ENCODE measurements around the gene CNOT3. TPM values are rescaled to one million over a fixed set of nuclear protein-coding genes. Genes with fewer than 3 reads are reported as not detected.

The CNOT3 gene
- total RNA-seq, 1 donor from 2014 or later: 6.3 TPM

DNA sequence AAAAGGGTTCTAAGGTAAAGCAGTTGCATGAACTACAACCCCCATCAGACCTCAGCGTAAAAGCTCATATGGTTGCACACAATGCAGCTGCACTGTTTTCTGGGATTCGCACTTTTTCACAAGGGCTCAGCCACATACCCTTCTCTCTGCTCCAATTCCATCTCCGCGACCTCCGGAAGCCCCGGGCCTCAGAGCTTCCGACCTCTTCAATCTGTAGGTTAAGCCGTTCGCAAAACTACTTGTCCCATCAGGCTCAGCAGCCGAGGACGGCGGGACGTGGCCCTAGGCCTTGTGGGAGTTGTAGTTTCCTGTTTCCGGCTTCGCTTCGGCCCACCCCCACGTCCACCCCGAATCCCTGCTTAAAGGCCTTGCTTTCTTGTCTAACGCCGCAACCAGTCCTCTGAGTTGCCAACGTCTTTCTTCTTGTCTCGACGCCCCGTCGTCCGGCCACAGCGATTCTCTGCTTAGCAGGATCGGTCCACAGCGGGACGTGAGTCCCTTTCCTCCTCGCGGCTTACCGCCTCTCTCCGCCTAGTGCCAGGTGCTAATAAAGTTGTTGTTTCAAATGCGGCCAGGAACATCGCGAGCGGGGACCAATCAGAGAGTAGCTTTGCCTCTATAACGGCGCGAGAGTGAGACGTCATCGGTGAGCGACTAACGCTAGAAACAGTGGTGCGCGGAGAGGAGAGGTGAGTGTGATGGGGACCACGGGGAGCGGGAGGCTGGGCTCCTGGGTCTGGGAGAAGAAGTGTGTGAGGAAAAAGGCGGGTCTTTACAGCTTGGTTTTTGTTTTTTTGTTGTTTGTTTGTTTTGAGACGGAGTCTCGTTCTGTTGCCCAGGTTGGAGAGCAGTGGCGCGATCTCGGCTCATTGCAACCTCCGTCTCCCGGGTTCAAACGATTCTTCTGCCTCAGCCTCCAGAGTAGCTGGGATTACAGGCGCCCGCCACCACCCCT is 22.2 kb upstream of the CNOT3 start, which contains the start of the genes PRPF31 and TFPT:
TSS of gene PRPF31 (plus strand) at position 646 of the 955 bp plus-strand sequence. CDS start 2,525 bp downstream, outside the sequence.
TSS of gene TFPT (minus strand) at position 549 of the 955 bp plus-strand sequence. CDS start at position 161, 388 bp downstream.
- Histone ChIP-seq H3K27me3 (ENCODE audit: control insufficient read depth in 3 of 3, insufficient read depth in 3 of 3, low read length in 3 of 3) (no peaks in the 10 kb centered on the region), H3K9ac (ENCODE audit: low read depth in 1 of 3, low read length in 3 of 3) (peak within 1 kb of the TSS; percentile 86 to 99 (median 96)), H3K4me3 (ENCODE audit: low read length in 3 of 3) (peak within 1 kb of the TSS; percentile 93 to 100 (median 98)), H3K27ac (ENCODE audit: low read depth, low read length) (peak within 1 kb of the TSS; percentile 87), H3K9me3 (ENCODE audit: control insufficient read depth in 3 of 3, low read length in 3 of 3) (no peaks in the 10 kb centered on the region), H3K4me1 (ENCODE audit: control insufficient read depth in 3 of 3, insufficient read depth in 3 of 3, low read length in 3 of 3) (peaks cover 14 to 27% (median 21%) of the 10 kb centered on the region in 3 donors), H3K36me3 (ENCODE audit: control insufficient read depth in 3 of 3, insufficient read depth in 3 of 3, low read length in 3 of 3) (peaks cover 19 to 32% (median 27%) of the 10 kb centered on the region in 3 donors)

DNA sequence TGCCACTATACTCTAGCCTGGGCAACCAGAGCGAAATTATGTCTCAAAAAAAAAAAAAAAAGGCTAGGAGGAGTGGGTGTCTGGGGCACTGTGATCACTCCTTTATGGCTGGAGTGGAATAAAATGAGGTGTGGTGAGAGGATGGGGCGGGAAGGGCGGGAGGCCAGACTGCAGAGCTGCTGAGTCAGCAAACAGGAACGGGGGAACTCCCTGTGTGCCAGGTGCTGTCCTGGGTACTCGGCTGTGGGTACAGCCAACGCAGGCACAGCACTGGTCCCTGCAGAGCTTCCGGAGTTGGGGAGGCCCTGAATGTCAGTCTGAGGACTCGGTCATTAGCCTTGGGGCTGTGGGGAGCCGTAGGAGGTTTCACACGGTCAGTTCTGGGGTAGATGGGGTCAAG is 16.3 kb upstream of the CNOT3 start:
- H3K9ac ChIP-seq (ENCODE audit: low read depth in 1 of 3, low read length in 3 of 3): no peak overlapping the region
- no peak overlapping the region for H3K27ac ChIP-seq (ENCODE audit: low read depth, low read length)
- peaks cover 5 to 10% (median 7%) of the 10 kb centered on the region in 3 donors for H3K4me1 ChIP-seq (ENCODE audit: control insufficient read depth in 3 of 3, insufficient read depth in 3 of 3, low read length in 3 of 3)
- peaks cover 64 to 67% (median 65%) of the 10 kb centered on the region in 3 donors for H3K36me3 ChIP-seq (ENCODE audit: control insufficient read depth in 3 of 3, insufficient read depth in 3 of 3, low read length in 3 of 3)
- no peaks in the 10 kb centered on the region for H3K9me3 ChIP-seq (ENCODE audit: control insufficient read depth in 3 of 3, low read length in 3 of 3)
- no peaks in the 10 kb centered on the region for H3K27me3 ChIP-seq (ENCODE audit: control insufficient read depth in 3 of 3, insufficient read depth in 3 of 3, low read length in 3 of 3)
- no peak overlapping the region for H3K4me3 ChIP-seq (ENCODE audit: low read length in 3 of 3)

DNA sequence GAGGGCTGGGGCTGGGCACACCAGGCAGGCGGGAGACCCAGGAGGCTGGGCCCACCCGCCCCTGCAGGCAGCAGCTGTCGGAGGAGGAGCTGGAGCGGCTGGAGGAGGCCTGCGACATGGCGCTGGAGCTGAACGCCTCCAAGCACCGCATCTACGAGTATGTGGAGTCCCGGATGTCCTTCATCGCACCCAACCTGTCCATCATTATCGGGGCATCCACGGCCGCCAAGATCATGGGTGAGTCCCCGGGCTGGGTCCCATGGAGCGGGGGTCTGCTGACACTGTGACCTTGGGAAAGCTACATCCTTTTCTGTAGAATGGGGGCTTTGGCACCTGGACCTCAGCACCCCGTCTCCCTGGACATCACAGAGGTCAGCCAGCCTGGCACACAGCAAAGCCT is 13.9 kb upstream of the CNOT3 start:
- Histone ChIP-seq H3K27me3 (ENCODE audit: control insufficient read depth in 3 of 3, insufficient read depth in 3 of 3, low read length in 3 of 3) (no peaks in the 10 kb centered on the region), H3K9ac (ENCODE audit: low read depth in 1 of 3, low read length in 3 of 3) (no peak overlapping the region), H3K4me1 (ENCODE audit: control insufficient read depth in 3 of 3, insufficient read depth in 3 of 3, low read length in 3 of 3) (no peaks in the 10 kb centered on the region), H3K9me3 (ENCODE audit: control insufficient read depth in 3 of 3, low read length in 3 of 3) (no peaks in the 10 kb centered on the region), H3K4me3 (ENCODE audit: low read length in 3 of 3) (no peak overlapping the region), H3K27ac (ENCODE audit: low read depth, low read length) (no peak overlapping the region), H3K36me3 (ENCODE audit: control insufficient read depth in 3 of 3, insufficient read depth in 3 of 3, low read length in 3 of 3) (peaks cover 75 to 80% (median 77%) of the 10 kb centered on the region in 3 donors)

DNA sequence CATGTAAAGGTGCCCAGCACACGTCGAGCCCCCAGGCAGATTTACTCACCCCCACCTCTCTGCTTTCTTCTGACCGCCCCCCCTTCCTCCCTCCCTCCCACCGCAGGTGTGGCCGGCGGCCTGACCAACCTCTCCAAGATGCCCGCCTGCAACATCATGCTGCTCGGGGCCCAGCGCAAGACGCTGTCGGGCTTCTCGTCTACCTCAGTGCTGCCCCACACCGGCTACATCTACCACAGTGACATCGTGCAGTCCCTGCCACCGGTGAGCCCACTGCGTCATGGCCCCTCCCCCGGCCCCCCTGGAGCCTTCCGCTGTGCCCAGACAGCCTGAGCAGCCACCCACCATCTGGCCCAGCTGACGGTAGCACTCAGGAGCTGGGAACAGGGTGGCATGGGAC is 13.2 kb upstream of the CNOT3 start:
- Histone ChIP-seq H3K4me1 (ENCODE audit: control insufficient read depth in 3 of 3, insufficient read depth in 3 of 3, low read length in 3 of 3) (no peaks in the 10 kb centered on the region), H3K27me3 (ENCODE audit: control insufficient read depth in 3 of 3, insufficient read depth in 3 of 3, low read length in 3 of 3) (no peaks in the 10 kb centered on the region), H3K27ac (ENCODE audit: low read depth, low read length) (no peak overlapping the region), H3K4me3 (ENCODE audit: low read length in 3 of 3) (no peak overlapping the region), H3K36me3 (ENCODE audit: control insufficient read depth in 3 of 3, insufficient read depth in 3 of 3, low read length in 3 of 3) (peaks cover 79 to 85% (median 82%) of the 10 kb centered on the region in 3 donors), H3K9ac (ENCODE audit: low read depth in 1 of 3, low read length in 3 of 3) (no peak overlapping the region), H3K9me3 (ENCODE audit: control insufficient read depth in 3 of 3, low read length in 3 of 3) (no peaks in the 10 kb centered on the region)

DNA sequence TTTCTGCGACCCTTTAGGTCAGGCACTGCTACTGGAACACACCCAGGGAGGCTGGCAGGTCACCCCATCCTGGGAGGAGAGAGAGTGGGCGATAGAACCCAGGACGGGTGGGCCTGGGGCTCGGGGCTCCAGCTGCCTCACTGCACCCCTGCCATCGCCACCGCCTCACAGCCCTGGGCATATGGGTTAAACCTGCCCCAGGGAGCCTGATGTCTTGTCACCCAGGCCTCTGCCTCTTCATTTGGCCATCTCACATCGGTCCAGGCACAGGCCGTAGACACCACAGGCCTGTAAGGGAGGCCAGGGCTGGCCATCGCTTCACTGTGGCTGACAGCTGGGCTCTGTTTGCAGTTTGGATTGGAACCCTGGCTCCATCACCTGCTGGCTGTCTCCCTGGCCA is 11.8 kb upstream of the CNOT3 start:
- Histone ChIP-seq H3K4me1 (ENCODE audit: control insufficient read depth in 3 of 3, insufficient read depth in 3 of 3, low read length in 3 of 3) (no peaks in the 10 kb centered on the region), H3K27me3 (ENCODE audit: control insufficient read depth in 3 of 3, insufficient read depth in 3 of 3, low read length in 3 of 3) (no peaks in the 10 kb centered on the region), H3K4me3 (ENCODE audit: low read length in 3 of 3) (no peak overlapping the region), H3K9ac (ENCODE audit: low read depth in 1 of 3, low read length in 3 of 3) (no peak overlapping the region), H3K36me3 (ENCODE audit: control insufficient read depth in 3 of 3, insufficient read depth in 3 of 3, low read length in 3 of 3) (peaks cover 72 to 77% (median 77%) of the 10 kb centered on the region in 3 donors), H3K9me3 (ENCODE audit: control insufficient read depth in 3 of 3, low read length in 3 of 3) (no peaks in the 10 kb centered on the region), H3K27ac (ENCODE audit: low read depth, low read length) (no peak overlapping the region)

DNA sequence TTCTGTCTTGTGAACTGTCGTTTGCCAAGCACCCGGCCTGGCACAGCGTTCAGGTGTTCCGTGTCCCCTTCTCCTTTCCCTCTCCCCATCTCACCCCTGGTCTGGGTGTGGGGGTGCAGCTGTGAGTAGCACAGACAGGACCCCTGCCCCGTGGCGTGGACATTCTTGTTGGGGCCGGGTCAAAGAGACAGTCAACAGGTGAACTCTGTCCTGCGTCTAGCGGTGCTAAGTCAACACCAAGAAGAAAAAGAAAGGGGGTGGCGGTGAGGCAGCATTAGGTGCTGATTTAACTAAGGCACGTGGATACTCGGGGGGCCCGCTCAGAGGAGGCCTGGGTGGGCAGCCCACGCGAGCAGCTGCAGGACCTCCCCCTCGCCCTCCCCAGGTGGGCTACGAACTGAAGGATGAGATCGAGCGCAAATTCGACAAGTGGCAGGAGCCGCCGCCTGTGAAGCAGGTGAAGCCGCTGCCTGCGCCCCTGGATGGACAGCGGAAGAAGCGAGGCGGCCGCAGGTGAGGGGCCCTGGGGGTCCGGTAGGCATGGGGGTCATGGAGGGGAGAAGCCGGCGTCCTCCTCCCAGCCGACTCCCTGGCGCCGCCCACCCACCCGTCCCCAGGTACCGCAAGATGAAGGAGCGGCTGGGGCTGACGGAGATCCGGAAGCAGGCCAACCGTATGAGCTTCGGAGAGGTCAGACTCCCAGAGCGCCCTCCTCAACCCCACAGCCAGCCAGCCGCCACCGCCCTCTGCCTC is 9.7 kb upstream of the CNOT3 start:
- Histone ChIP-seq H3K27me3 (ENCODE audit: control insufficient read depth in 3 of 3, insufficient read depth in 3 of 3, low read length in 3 of 3) (no peaks in the 10 kb centered on the region), H3K27ac (ENCODE audit: low read depth, low read length) (no peak overlapping the region), H3K36me3 (ENCODE audit: control insufficient read depth in 3 of 3, insufficient read depth in 3 of 3, low read length in 3 of 3) (peaks cover 66 to 71% (median 67%) of the 10 kb centered on the region in 3 donors), H3K9ac (ENCODE audit: low read depth in 1 of 3, low read length in 3 of 3) (no peak overlapping the region), H3K4me3 (ENCODE audit: low read length in 3 of 3) (no peak overlapping the region), H3K4me1 (ENCODE audit: control insufficient read depth in 3 of 3, insufficient read depth in 3 of 3, low read length in 3 of 3) (no peaks in the 10 kb centered on the region), H3K9me3 (ENCODE audit: control insufficient read depth in 3 of 3, low read length in 3 of 3) (no peaks in the 10 kb centered on the region)

DNA sequence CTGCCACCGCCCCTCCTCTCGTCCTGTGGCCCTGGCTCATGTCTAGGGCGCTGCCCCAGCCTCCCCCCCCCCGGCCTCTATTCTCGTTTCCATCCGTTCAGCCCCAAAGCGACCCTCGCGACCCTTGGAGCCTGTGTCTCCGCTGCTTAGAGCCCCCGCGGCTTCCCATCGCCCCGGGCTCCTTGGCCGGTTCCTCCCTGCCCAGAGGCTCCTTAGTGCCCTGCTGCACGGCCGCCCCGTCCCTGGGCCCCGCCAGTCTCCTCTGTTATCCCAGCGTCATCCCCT is 9.2 kb upstream of the CNOT3 start:
- Histone ChIP-seq H3K27me3 (ENCODE audit: control insufficient read depth in 3 of 3, insufficient read depth in 3 of 3, low read length in 3 of 3) (no peaks in the 10 kb centered on the region), H3K4me1 (ENCODE audit: control insufficient read depth in 3 of 3, insufficient read depth in 3 of 3, low read length in 3 of 3) (no peaks in the 10 kb centered on the region), H3K4me3 (ENCODE audit: low read length in 3 of 3) (no peak overlapping the region), H3K9ac (ENCODE audit: low read depth in 1 of 3, low read length in 3 of 3) (no peak overlapping the region), H3K36me3 (ENCODE audit: control insufficient read depth in 3 of 3, insufficient read depth in 3 of 3, low read length in 3 of 3) (peaks cover 61 to 66% (median 65%) of the 10 kb centered on the region in 3 donors), H3K9me3 (ENCODE audit: control insufficient read depth in 3 of 3, low read length in 3 of 3) (no peaks in the 10 kb centered on the region), H3K27ac (ENCODE audit: low read depth, low read length) (no peak overlapping the region)

DNA sequence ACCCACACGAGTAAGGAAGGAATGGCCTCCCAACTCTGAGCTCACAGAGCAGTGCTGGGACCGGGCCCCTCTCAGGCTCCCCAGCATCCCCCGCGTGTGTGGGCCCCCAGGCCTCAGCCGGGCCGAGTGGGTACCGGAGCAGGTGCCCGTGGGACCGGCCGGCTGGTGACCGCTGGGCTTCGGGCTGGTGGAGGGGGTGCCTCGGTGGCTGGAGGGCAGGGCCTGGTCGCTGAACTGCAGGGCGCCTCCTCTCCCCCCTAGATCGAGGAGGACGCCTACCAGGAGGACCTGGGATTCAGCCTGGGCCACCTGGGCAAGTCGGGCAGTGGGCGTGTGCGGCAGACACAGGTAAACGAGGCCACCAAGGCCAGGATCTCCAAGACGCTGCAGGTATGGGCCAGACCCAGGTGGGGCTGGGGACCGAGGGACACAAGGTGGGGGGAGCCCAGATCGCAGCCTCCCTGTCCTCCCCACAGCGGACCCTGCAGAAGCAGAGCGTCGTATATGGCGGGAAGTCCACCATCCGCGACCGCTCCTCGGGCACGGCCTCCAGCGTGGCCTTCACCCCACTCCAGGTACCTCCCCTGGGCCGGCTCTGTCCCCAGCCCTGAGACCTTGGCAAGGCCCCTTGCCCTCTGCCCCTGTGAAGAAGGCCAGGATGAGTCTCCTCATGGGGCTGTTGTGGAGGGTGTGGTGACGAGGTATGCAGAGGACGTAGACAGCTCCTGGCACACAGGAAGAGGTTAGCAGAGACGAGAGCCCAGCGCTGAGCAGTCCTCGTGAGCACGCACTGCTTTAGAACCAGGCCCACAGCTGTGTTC is 8.6 kb upstream of the CNOT3 start:
- Histone ChIP-seq H3K4me1 (ENCODE audit: control insufficient read depth in 3 of 3, insufficient read depth in 3 of 3, low read length in 3 of 3) (no peaks in the 10 kb centered on the region), H3K27ac (ENCODE audit: low read depth, low read length) (no peak overlapping the region), H3K9me3 (ENCODE audit: control insufficient read depth in 3 of 3, low read length in 3 of 3) (no peaks in the 10 kb centered on the region), H3K36me3 (ENCODE audit: control insufficient read depth in 3 of 3, insufficient read depth in 3 of 3, low read length in 3 of 3) (peaks cover 55 to 60% (median 59%) of the 10 kb centered on the region in 3 donors), H3K4me3 (ENCODE audit: low read length in 3 of 3) (no peak overlapping the region), H3K9ac (ENCODE audit: low read depth in 1 of 3, low read length in 3 of 3) (no peak overlapping the region), H3K27me3 (ENCODE audit: control insufficient read depth in 3 of 3, insufficient read depth in 3 of 3, low read length in 3 of 3) (no peaks in the 10 kb centered on the region)

DNA sequence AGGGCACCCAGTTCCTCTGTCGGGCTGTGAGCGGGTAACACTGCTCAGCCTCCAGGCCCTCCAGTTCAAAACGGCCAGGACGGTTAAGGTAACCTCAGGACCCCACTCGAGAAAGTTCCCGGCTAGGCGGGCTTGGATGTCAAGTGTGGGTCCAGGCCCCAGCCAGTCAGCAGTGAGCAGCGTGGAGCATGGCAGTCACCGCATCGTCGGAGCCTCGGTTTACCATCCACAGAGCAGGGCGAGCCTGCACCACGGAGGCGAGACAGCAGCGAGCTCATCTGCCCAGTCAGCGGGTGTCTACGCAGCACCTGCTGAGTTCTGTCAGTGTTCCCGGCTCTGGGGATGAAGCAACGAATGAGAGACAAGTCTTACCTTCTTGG is 8.0 kb upstream of the CNOT3 start:
- Histone ChIP-seq H3K4me1 (ENCODE audit: control insufficient read depth in 3 of 3, insufficient read depth in 3 of 3, low read length in 3 of 3) (no peaks in the 10 kb centered on the region), H3K4me3 (ENCODE audit: low read length in 3 of 3) (no peak overlapping the region), H3K36me3 (ENCODE audit: control insufficient read depth in 3 of 3, insufficient read depth in 3 of 3, low read length in 3 of 3) (peaks cover 49 to 54% (median 54%) of the 10 kb centered on the region in 3 donors), H3K27me3 (ENCODE audit: control insufficient read depth in 3 of 3, insufficient read depth in 3 of 3, low read length in 3 of 3) (no peaks in the 10 kb centered on the region), H3K9me3 (ENCODE audit: control insufficient read depth in 3 of 3, low read length in 3 of 3) (no peaks in the 10 kb centered on the region), H3K9ac (ENCODE audit: low read depth in 1 of 3, low read length in 3 of 3) (no peak overlapping the region), H3K27ac (ENCODE audit: low read depth, low read length) (no peak overlapping the region)

Measured in skeletal muscle tissue (tissue), 4 donors.